Parathyroid adenoma (tissue), 2 donors: ENCODE results near the gene DPP4.

ENCODE experiments used
- H2AFZ ChIP-seq: fragments of 300-600 bp; sonication (generic); one replicate; pipeline ENCODE4 v1.7.0; 2017; ENCODE audit warnings: antibody characterized with exemption, mild to moderate bottlenecking
- H3K27ac ChIP-seq: fragments of 300-600 bp; sonication (generic); one replicate; pipeline ENCODE4 v1.7.0; 2017
- H3K27me3 ChIP-seq: fragments of 300-600 bp; sonication (generic); one replicate; pipeline ENCODE4 v1.7.0; 2017; ENCODE audit warnings: low read length; ENCODE audit not compliant: control insufficient read depth, insufficient read depth
- H3K36me3 ChIP-seq: fragments of 300-600 bp; sonication (generic); one replicate; pipeline ENCODE4 v1.7.0; 2017; ENCODE audit warnings: low read length; ENCODE audit not compliant: control insufficient read depth, insufficient read depth
- H3K4me1 ChIP-seq: fragments of 300-600 bp; sonication (generic); one replicate; pipeline ENCODE4 v1.7.0; 2017; ENCODE audit warnings: control low read depth
- H3K4me2 ChIP-seq: fragments of 300-600 bp; sonication (generic); one replicate; pipeline ENCODE4 v1.7.0; 2017; ENCODE audit warnings: low read length
- H3K4me3 ChIP-seq: fragments of 300-600 bp; sonication (generic); one replicate; pipeline ENCODE4 v1.7.0; 2017; ENCODE audit warnings: low read depth, low read length
- H3K79me2 ChIP-seq: fragments of 300-600 bp; sonication (generic); one replicate; pipeline ENCODE4 v1.7.0; 2017; ENCODE audit warnings: control low read depth
- H3K9ac ChIP-seq: fragments of 300-600 bp; sonication (generic); one replicate; pipeline ENCODE4 v1.7.0; 2017; ENCODE audit warnings: mild to moderate bottlenecking
- H3K9me3 ChIP-seq: fragments of 300-600 bp; sonication (generic); one replicate; pipeline ENCODE4 v1.7.0; 2017; ENCODE audit warnings: low read length; ENCODE audit not compliant: control insufficient read depth
- CTCF ChIP-seq: fragments of 300-600 bp; sonication (generic); IDR thresholded peaks from one replicate; pipeline ENCODE4 v1.7.0; 2017; ENCODE audit warnings: antibody characterized with exemption, mild to moderate bottlenecking
- donor health status: primary hyperparathyroidism.

DPP4 gene

GRCh38 chr2:162099836-162100235 is 25.8 kb upstream of the DPP4 start:
- Histone ChIP-seq H3K27ac (no peak overlapping the region), H3K36me3 (no peaks in the 10 kb centered on the region), H3K4me1 (no peaks in the 10 kb centered on the region), H3K4me3 (no peak overlapping the region), H3K4me2 (no peak overlapping the region), H3K9ac (no peak overlapping the region), H2AFZ (no peak overlapping the region), H3K9me3 (no peaks in the 10 kb centered on the region), H3K79me2 (no peaks in the 10 kb centered on the region), H3K27me3 (no peaks in the 10 kb centered on the region)
- TF ChIP-seq CTCF, result no peak

- TF ChIP-seq CTCF, result no peak
- Histone ChIP-seq H2AFZ (no peak overlapping the region), H3K4me3 (no peak overlapping the region), H3K27ac (no peak overlapping the region), H3K9ac (no peak overlapping the region), H3K4me2 (no peak overlapping the region), H3K27me3 (no peaks in the 10 kb centered on the region), H3K9me3 (no peaks in the 10 kb centered on the region), H3K4me1 (no peaks in the 10 kb centered on the region), H3K36me3 (no peaks in the 10 kb centered on the region), H3K79me2 (no peaks in the 10 kb centered on the region)
Observed at GRCh38 chr2:162092658-162093556, 18.9 kb upstream of the DPP4 start.

GRCh38 chr2:162092008-162092390 is 18.0 kb upstream of the DPP4 start:
- Histone ChIP-seq H3K4me3 (no peak overlapping the region), H3K36me3 (no peaks in the 10 kb centered on the region), H3K4me1 (no peaks in the 10 kb centered on the region), H3K9me3 (no peaks in the 10 kb centered on the region), H3K27me3 (no peaks in the 10 kb centered on the region), H3K27ac (no peak overlapping the region), H3K4me2 (no peak overlapping the region), H2AFZ (peak overlapping the region; percentile 43), H3K9ac (no peak overlapping the region), H3K79me2 (no peaks in the 10 kb centered on the region)
- no peak for TF ChIP-seq CTCF

- peak; percentile 5 for TF ChIP-seq CTCF
- no peaks in the 10 kb centered on the region for H3K36me3 ChIP-seq
- H3K9me3 ChIP-seq, result no peaks in the 10 kb centered on the region
- H3K4me2 ChIP-seq, result no peak overlapping the region
- no peaks in the 10 kb centered on the region for H3K27me3 ChIP-seq
- peak overlapping the region; percentile 43 for H2AFZ ChIP-seq
- no peak overlapping the region for H3K27ac ChIP-seq
- H3K9ac ChIP-seq, result no peak overlapping the region
- H3K4me1 ChIP-seq, result no peaks in the 10 kb centered on the region
- H3K79me2 ChIP-seq, result no peaks in the 10 kb centered on the region
- no peak overlapping the region for H3K4me3 ChIP-seq
Observed at GRCh38 chr2:162091325-162092007, 17.5 kb upstream of the DPP4 start.
